HepG2 (cell line): ENCODE results near the gene TTYH2. TPM values are rescaled to one million over a fixed set of nuclear protein-coding genes. Genes with fewer than 3 reads are reported as not detected.

ENCODE experiments used
- ATAC-seq: fragments of 200-7000 bp; cut with Tn5 transposase; 3 replicates; pipeline ENCODE4 v1.9.1; 2020; ENCODE audit warnings: mild to moderate bottlenecking, moderate library complexity
- BruUV-seq: library from RNA; stranded (reverse); fragments of 400-500 nt; replicated peaks from 2 replicates; lab custom pipeline; 2021; lab: Mats Ljungman, UMichigan
- CTCF ChIA-PET: fragments of 300-600 bp; formaldehyde crosslinking; extraction: SDS; loops from one replicate; lab custom pipeline; 2021; ENCODE audit warnings: low total read pairs, inconsistent platforms, low intra/inter-chr PET ratio; lab: Yijun Ruan, JAX
- POLR2A ChIA-PET: fragments of 350-600 bp; sonication (Branson Sonifier 250); formaldehyde crosslinking; loops from one replicate; lab custom pipeline; 2020; ENCODE audit warnings: antibody characterized with exemption, inconsistent platforms; lab: Yijun Ruan, JAX
- DNase-seq: peaks from one replicate; pipeline ENCODE4 v3.0.0-alpha.2; 2015; ENCODE audit warnings: low spot score
- FAIRE-seq: peaks from 3 replicates; lab custom pipeline; 2011; peaks lifted over from hg19 to GRCh38; lab: Jason Lieb, UNC
- H2AFZ ChIP-seq: one replicate; pipeline ENCODE4 v1.6.1; 2011; ENCODE audit warnings: low read length, inconsistent platforms
- H3K27ac ChIP-seq: fragments of 300-600 bp; 3 replicates; pipeline ENCODE4 v1.8.0; 2011; ENCODE audit warnings: mixed run types, mild to moderate bottlenecking, mixed read lengths, low read length, inconsistent platforms; ENCODE audit not compliant: insufficient read depth; ENCODE audit errors: extremely low read length
- H3K27me3 ChIP-seq, 2 experiments: fragments of 200-600 bp in 1 of 2; 2 replicates in 1 of 2; 3 replicates in 1 of 2; pipeline versions ENCODE4 v1.6.0 to v1.8.0; 2011; ENCODE audit warnings: low read length in 2 of 2, mild to moderate bottlenecking in 2 of 2, moderate library complexity in 2 of 2, inconsistent platforms in 1 of 2; ENCODE audit not compliant: insufficient read depth in 2 of 2, control insufficient read depth in 1 of 2
- H3K36me3 ChIP-seq, 2 experiments: fragments of 200-600 bp in 1 of 2; replicated peaks in 1 of 2; 2 replicates in 1 of 2; 3 replicates in 1 of 2; pipeline versions ENCODE4 v1.5.1 to v1.8.0; 2011; ENCODE audit warnings: low read length in 2 of 2, inconsistent platforms in 1 of 2; ENCODE audit not compliant: insufficient read depth in 2 of 2, control insufficient read depth in 1 of 2
- H3K4me1 ChIP-seq: 2 replicates; pipeline ENCODE4 v1.5.1; 2012; ENCODE audit warnings: low read length, inconsistent platforms; ENCODE audit not compliant: insufficient read depth
- H3K4me2 ChIP-seq: 2 replicates; pipeline ENCODE4 v1.6.0; 2011; ENCODE audit warnings: low read depth, low read length, inconsistent platforms
- H3K4me3 ChIP-seq, 3 experiments: fragments of 200-600 bp in 1 of 3; sonication (generic), shearing (Covaris generic) in 1 of 3; replicated peaks in 1 of 3; 2 replicates each; pipeline ENCODE4 v1.5.1; 2011 to 2016; ENCODE audit warnings: low read length in 3 of 3, inconsistent platforms in 2 of 3, low read depth in 2 of 3, mild to moderate bottlenecking in 2 of 3, control low read depth in 1 of 3, mixed read lengths in 1 of 3; ENCODE audit not compliant: insufficient read depth in 1 of 3
- H3K79me2 ChIP-seq: one replicate; pipeline ENCODE4 v1.6.1; 2011; ENCODE audit warnings: low read length, inconsistent platforms; ENCODE audit not compliant: insufficient read depth
- H3K9ac ChIP-seq: 2 replicates; pipeline ENCODE4 v1.6.0; 2011; ENCODE audit warnings: mild to moderate bottlenecking, low read depth, low read length, inconsistent platforms; ENCODE audit not compliant: insufficient read depth
- H3K9me3 ChIP-seq: 2 replicates; pipeline ENCODE4 v1.5.1; 2012; ENCODE audit warnings: mild to moderate bottlenecking, low read length
- H4K20me1 ChIP-seq: 2 replicates; pipeline ENCODE4 v1.6.0; 2011; ENCODE audit warnings: inconsistent platforms, mild to moderate bottlenecking, low read length, moderate library complexity; ENCODE audit not compliant: insufficient read depth
- REL ChIP-seq: sonication (generic); formaldehyde crosslinking; conservative IDR thresholded peaks from 2 replicates; pipeline ENCODE4 v1.8.0; 2022; ENCODE audit warnings: mild to moderate bottlenecking, missing genetic modification reagents, moderate library complexity
- SIN3A ChIP-seq: IDR thresholded peaks from 2 replicates; pipeline ENCODE4 v1.6.1; 2011; ENCODE audit warnings: low read depth, mild to moderate bottlenecking, control low read depth, low read length, borderline replicate concordance
- TCF7L2 ChIP-seq: IDR thresholded peaks from 2 replicates; pipeline ENCODE4 v1.6.1; 2011; ENCODE audit warnings: mild to moderate bottlenecking, low read depth, low read length, moderate library complexity
- ZFP36L2 ChIP-seq: sonication (generic); formaldehyde crosslinking; IDR thresholded peaks from 2 replicates; pipeline ENCODE4 v1.4.0; 2020; ENCODE audit warnings: missing genetic modification reagents
- ZNF224 ChIP-seq: sonication (generic); formaldehyde crosslinking; IDR thresholded peaks from 2 replicates; pipeline ENCODE4 v1.5.0; 2020; ENCODE audit warnings: mild to moderate bottlenecking, missing genetic modification reagents
- WGBS: methylation state at CpG from one replicate; pipeline ENCODE4 v1.1.6; 2017; ENCODE audit warnings: low lambda C conversion rate; 5-methylcytosine and 5-hydroxymethylcytosine counted together
- in situ Hi-C: cut with HindIII; loops from 2 replicates; pipeline ENCODE4 v1.10.0; 2017; ENCODE audit warnings: low pct_unique_long_range_greater_than_20kb; ENCODE audit not compliant: extremely low pct_ligation_motif_present
- intact Hi-C: fragments of 100-400 bp; cut with micrococcal nuclease; formaldehyde crosslinking; loops from one replicate; pipeline ENCODE4 v1.10.0; 2022; ENCODE audit not compliant: unreplicated experiment
- polyA plus RNA-seq, 8 experiments: library from polyadenylated mRNA; depleted of rRNA in 3 of 8; stranded (reverse) in 7 of 8; unstranded in 1 of 8; fragments of >200 nt; fragmentation: Illumina TruSeq in 4 of 8; extraction: Trizol in 4 of 8; gene quantifications; 2 replicates each; pipeline versions ENCODE4 v1.2.1 to v1.2.3, GENCODE V29; 2011 to 2016; ENCODE audit warnings: low read depth in 4 of 8, missing spikeins in 1 of 8, mixed read lengths in 1 of 8; ENCODE audit not compliant: insufficient read depth in 1 of 8
- total RNA-seq, 5 experiments: library from RNA; depleted of rRNA; stranded (reverse); fragments of >200 nt; fragmentation: Illumina TruSeq; extraction: Trizol; gene quantifications; 2 replicates each; pipeline ENCODE4 v1.2.3, GENCODE V29; 2016; ENCODE audit warnings: low read depth in 1 of 5
- TF ChIP-seq, protein P1 (sequence below): IDR thresholded peaks from 2 replicates; pipeline ENCODE4 v1.6.1; 2016
- TF ChIP-seq, protein P2 (sequence below): sonication (generic); formaldehyde crosslinking; IDR thresholded peaks from 2 replicates; pipeline ENCODE4 v1.5.0; 2020; ENCODE audit warnings: missing genetic modification reagents

TTYH2 gene
- total and polyA plus RNA-seq, 2 of the 13 experiments (the other 11 are each of a cell fraction or from before 2014, with no cell fraction given), result 0.77 to 0.96 TPM

DNA sequence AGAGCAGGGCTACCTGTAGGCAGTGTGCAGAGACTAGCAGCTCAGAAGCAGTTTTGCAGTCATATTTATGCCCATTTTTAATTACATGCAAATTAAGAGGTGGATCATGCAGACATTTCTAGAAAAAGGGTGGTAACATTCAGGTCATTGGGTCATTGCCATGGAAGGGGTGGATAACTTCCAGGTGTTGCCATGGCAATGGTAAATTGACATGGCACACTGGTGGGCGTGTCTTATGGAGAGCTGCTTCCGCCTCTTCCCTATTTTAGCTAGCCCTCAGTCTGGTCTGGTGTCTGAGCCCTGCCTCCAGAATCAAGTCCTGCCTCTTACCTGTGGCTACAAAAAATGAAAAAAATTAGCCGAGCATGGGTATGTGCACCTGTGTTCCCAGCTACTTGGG lies 57.9 kb downstream of the TTYH2 start:
- ATAC-seq (no peak), DNase-seq (no peak), FAIRE-seq (no peak)
- 54% methylated on average over 3 of the region's 3 CpGs for WGBS
- intact Hi-C loops (no loop called here), in situ Hi-C loops (no loop called here)
- H3K9ac ChIP-seq, result no peak overlapping the region
- H3K79me2 ChIP-seq, result no peaks in the 10 kb centered on the region
- no peak overlapping the region for H3K27ac ChIP-seq
- TF ChIP-seq, protein P1, sequence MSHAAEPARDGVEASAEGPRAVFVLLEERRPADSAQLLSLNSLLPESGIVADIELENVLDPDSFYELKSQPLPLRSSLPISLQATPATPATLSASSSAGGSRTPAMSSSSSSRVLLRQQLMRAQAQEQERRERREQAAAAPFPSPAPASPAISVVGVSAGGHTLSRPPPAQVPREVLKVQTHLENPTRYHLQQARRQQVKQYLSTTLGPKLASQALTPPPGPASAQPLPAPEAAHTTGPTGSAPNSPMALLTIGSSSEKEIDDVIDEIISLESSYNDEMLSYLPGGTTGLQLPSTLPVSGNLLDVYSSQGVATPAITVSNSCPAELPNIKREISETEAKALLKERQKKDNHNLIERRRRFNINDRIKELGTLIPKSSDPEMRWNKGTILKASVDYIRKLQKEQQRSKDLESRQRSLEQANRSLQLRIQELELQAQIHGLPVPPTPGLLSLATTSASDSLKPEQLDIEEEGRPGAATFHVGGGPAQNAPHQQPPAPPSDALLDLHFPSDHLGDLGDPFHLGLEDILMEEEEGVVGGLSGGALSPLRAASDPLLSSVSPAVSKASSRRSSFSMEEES (CRISPR knock-in tag), result no peak
- TF ChIP-seq ZFP36L2 (CRISPR knock-in tag) (no peak), TCF7L2 (no peak), SIN3A (no peak), ZNF224 (CRISPR knock-in tag) (no peak), REL (CRISPR knock-in tag) (no peak)
- TF ChIP-seq, protein P2, sequence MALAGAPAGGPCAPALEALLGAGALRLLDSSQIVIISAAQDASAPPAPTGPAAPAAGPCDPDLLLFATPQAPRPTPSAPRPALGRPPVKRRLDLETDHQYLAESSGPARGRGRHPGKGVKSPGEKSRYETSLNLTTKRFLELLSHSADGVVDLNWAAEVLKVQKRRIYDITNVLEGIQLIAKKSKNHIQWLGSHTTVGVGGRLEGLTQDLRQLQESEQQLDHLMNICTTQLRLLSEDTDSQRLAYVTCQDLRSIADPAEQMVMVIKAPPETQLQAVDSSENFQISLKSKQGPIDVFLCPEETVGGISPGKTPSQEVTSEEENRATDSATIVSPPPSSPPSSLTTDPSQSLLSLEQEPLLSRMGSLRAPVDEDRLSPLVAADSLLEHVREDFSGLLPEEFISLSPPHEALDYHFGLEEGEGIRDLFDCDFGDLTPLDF, result no peak
- H3K9me3 ChIP-seq, result no peaks in the 10 kb centered on the region
- H3K36me3 ChIP-seq, result no peaks in the 10 kb centered on the region
- no peaks in the 10 kb centered on the region for H4K20me1 ChIP-seq
- H3K4me1 ChIP-seq, result no peaks in the 10 kb centered on the region
- POLR2A ChIA-PET, result no interaction called here
- H2AFZ ChIP-seq, result no peak overlapping the region
- peaks cover 2 to 70% of the 10 kb centered on the region in 2 experiments for H3K27me3 ChIP-seq
- BruUV-seq, result no TSS peak
- no peak overlapping the region for H3K4me3 ChIP-seq
- H3K4me2 ChIP-seq, result no peak overlapping the region
- CTCF ChIA-PET, result no interaction called here
